Stimulated activated CD8-positive, alpha-beta memory T cell treated with anti-CD3 and anti-CD28 coated beads, Interleukin-4, amount 100 ng/mL, for 24 hours (primary cell): ENCODE results near the gene THAP4.

ENCODE experiments used
- DNase-seq: peaks from one replicate; pipeline ENCODE4 v3.0.0-alpha.2; 2020; ENCODE audit warnings: low read depth

Gene THAP4

GRCh38 chr2:241563981-241564595 lies 72.9 kb downstream of the THAP4 start:
- DNase-seq, result no peak

GRCh38 chr2:241563571-241563980 lies 73.4 kb downstream of the THAP4 start:
- no peak for DNase-seq

GRCh38 chr2:241563031-241563507 lies 73.9 kb downstream of the THAP4 start:
- DNase-seq, result no peak

GRCh38 chr2:241562269-241562891 lies 74.6 kb downstream of the THAP4 start:
- DNase-seq, result no peak

GRCh38 chr2:241561832-241562231 lies 75.1 kb downstream of the THAP4 start:
- no peak for DNase-seq

GRCh38 chr2:241560883-241561474 lies 76.0 kb downstream of the THAP4 start:
- DNase-seq, result no peak

GRCh38 chr2:241560162-241560882 lies 76.6 kb downstream of the THAP4 start:
- DNase-seq, result no peak

- DNase-seq, result no peak
Measured at GRCh38 chr2:241559323-241560161, 77.4 kb downstream of the THAP4 start.

- no peak for DNase-seq
Measured at GRCh38 chr2:241558532-241559322, 78.2 kb downstream of the THAP4 start, which contains the start of gene BOK. BOK (plus strand) TSS chr2:241558745; CDS start chr2:241559484, 739 bp downstream.

GRCh38 chr2:241556746-241557145 lies 80.2 kb downstream of the THAP4 start:
- no peak for DNase-seq

- DNase-seq, result no peak
Measured at GRCh38 chr2:241555711-241556110, 81.2 kb downstream of the THAP4 start.

- DNase-seq, result no peak
Measured at GRCh38 chr2:241554610-241555322, 82.2 kb downstream of the THAP4 start.

- DNase-seq, result no peak
Measured at GRCh38 chr2:241553981-241554380, 83.0 kb downstream of the THAP4 start.

- DNase-seq, result no peak
Measured at GRCh38 chr2:241553512-241553830, 83.5 kb downstream of the THAP4 start.

- DNase-seq, result no peak
Measured at GRCh38 chr2:241551998-241552737, 84.8 kb downstream of the THAP4 start.

- no peak for DNase-seq
Measured at GRCh38 chr2:241551599-241551997, 85.4 kb downstream of the THAP4 start.

GRCh38 chr2:241550616-241551580 lies 86.1 kb downstream of the THAP4 start:
- DNase-seq, result no peak

GRCh38 chr2:241548451-241548835 lies 88.5 kb downstream of the THAP4 start:
- no peak for DNase-seq
